Measurements from ENCODE around the gene KLHDC3. TPM values are rescaled to one million over a fixed set of nuclear protein-coding genes. Genes with fewer than 3 reads are reported as not detected.
"Not testable (repeated sequence)": the region's sequence is repeated elsewhere in the genome, so short reads cannot be mapped to it uniquely, and the experiment has no call there.

Gene KLHDC3
- total RNA-seq, 1 experiment from 2014 or later = 35.6 TPM

DNA sequence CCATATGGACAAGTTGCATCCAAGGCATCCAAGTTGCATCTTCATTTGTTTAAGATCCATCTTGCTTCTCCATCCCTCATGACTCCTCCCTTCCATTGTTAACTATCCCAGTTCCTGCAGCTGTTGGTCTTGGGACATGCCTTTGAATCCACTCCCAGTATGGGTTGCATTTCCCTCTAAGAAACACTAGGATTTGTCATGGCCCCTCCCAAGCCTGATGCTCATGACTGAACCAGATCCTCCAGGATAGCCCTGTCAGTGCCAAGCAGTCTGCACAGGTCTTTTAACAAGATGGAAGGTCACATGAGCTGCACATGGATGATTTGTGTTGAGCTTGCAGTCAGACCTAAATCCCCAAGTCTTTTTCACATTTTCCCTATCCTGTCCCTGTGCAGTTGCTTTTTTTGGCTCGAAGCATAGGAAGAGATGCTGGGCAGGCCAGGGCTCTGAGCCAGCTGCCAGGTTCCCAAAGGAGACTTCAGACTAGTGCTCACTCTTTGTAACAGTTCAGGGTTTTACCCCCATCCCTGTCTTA is 25.5 kb upstream of the KLHDC3 start:
- ChIA-PET POLR2A (interaction anchor here (0.6 to 1.9 kb wide), 5 partner anchors 10 to 169 kb away, joined by 3 to 12 read pairs (median 4); partner anchors contain the start of gene PEX6), CTCF (interaction anchor here (1.0 to 2.1 kb wide), 2 partner anchors 9 to 22 kb away, joined by 3 to 6 read pairs; no protein-coding TSS in a partner anchor)
- Mint-ChIP-seq H3K4me1 (ENCODE audit: insufficient read depth, unreplicated experiment) (peaks cover 33% of the 10 kb centered on the region), H3K4me3 (ENCODE audit: unreplicated experiment) (no peak overlapping the region), H3K27me3 (ENCODE audit: insufficient read depth, unreplicated experiment) (no peaks in the 10 kb centered on the region), H3K9me3 (ENCODE audit: unreplicated experiment) (no peaks in the 10 kb centered on the region), H3K27ac (ENCODE audit: low read depth, unreplicated experiment) (no peak overlapping the region), H3K36me3 (ENCODE audit: insufficient read depth, unreplicated experiment) (peaks cover 25% of the 10 kb centered on the region)
- TF ChIP-seq, protein P1, sequence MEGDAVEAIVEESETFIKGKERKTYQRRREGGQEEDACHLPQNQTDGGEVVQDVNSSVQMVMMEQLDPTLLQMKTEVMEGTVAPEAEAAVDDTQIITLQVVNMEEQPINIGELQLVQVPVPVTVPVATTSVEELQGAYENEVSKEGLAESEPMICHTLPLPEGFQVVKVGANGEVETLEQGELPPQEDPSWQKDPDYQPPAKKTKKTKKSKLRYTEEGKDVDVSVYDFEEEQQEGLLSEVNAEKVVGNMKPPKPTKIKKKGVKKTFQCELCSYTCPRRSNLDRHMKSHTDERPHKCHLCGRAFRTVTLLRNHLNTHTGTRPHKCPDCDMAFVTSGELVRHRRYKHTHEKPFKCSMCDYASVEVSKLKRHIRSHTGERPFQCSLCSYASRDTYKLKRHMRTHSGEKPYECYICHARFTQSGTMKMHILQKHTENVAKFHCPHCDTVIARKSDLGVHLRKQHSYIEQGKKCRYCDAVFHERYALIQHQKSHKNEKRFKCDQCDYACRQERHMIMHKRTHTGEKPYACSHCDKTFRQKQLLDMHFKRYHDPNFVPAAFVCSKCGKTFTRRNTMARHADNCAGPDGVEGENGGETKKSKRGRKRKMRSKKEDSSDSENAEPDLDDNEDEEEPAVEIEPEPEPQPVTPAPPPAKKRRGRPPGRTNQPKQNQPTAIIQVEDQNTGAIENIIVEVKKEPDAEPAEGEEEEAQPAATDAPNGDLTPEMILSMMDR (IDR thresholded peaks at IDR 0.05; ENCODE audit: unreplicated experiment) = no peak
- DNase-seq (ENCODE audit: unreplicated experiment) = peak; percentile 17
- no TSS peak for BruUV-seq (replicated peaks)
- intact Hi-C loops (cut with micrococcal nuclease) = no loop called here

DNA sequence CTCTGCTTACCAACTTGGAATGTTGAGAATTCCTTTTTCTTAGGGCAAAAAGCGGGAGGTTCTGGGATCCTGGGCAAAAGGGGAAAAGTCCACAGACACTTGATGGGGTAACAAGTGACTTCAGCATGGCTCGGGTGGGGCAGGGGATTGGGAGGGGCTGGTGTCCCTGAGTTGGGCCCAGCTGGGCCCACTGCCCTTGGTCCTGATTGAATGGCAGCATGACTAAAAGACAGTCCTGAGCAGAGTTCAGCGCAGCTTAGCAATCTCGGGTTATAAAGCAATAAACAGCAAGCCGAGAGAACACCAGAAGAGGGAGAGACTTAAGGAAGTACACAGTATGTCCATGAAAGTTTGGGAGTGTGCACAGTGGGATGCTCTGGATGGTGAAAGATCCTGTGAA is 24.1 kb upstream of the KLHDC3 start:
- POLR2A ChIA-PET = no interaction called here
- no peak for DNase-seq (ENCODE audit: unreplicated experiment)
- CTCF ChIA-PET = interaction anchor here (0.6 to 0.8 kb wide), 2 partner anchors 15 to 26 kb away, joined by 3 to 4 read pairs; no protein-coding TSS in a partner anchor
- Mint-ChIP-seq H3K4me1 (ENCODE audit: insufficient read depth, unreplicated experiment) (peaks cover 32% of the 10 kb centered on the region), H3K4me3 (ENCODE audit: unreplicated experiment) (no peak overlapping the region), H3K27ac (ENCODE audit: low read depth, unreplicated experiment) (no peak overlapping the region), H3K27me3 (ENCODE audit: insufficient read depth, unreplicated experiment) (no peaks in the 10 kb centered on the region), H3K36me3 (ENCODE audit: insufficient read depth, unreplicated experiment) (peaks cover 25% of the 10 kb centered on the region), H3K9me3 (ENCODE audit: unreplicated experiment) (no peaks in the 10 kb centered on the region)
- TF ChIP-seq, protein P1 (IDR thresholded peaks at IDR 0.05; ENCODE audit: unreplicated experiment) = no peak
- intact Hi-C loops (cut with micrococcal nuclease) = no loop called here
- BruUV-seq (replicated peaks) = no TSS peak

DNA sequence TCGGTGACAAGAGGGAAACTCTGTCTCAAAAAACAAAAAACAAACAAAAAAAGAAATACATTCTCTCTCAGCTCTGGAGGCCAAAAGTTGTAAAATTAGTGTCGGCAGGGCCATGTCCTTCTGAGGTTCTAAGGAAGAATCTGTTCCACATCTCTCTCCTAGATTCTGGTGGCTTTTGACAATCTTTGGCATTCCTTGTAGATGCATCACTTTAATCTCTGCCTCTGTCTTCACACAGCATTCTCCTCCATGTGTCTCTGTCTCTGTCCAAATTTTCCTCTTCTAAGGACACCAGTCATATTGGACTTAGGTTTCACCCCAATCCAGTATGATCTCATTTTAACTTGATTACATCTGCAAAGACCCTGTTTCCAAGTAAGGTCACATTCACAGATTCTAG is 20.6 kb upstream of the KLHDC3 start:
- Mint-ChIP-seq H3K27ac (ENCODE audit: low read depth, unreplicated experiment) (no peak overlapping the region), H3K4me3 (ENCODE audit: unreplicated experiment) (no peak overlapping the region), H3K9me3 (ENCODE audit: unreplicated experiment) (no peaks in the 10 kb centered on the region), H3K27me3 (ENCODE audit: insufficient read depth, unreplicated experiment) (no peaks in the 10 kb centered on the region), H3K4me1 (ENCODE audit: insufficient read depth, unreplicated experiment) (peaks cover 2% of the 10 kb centered on the region), H3K36me3 (ENCODE audit: insufficient read depth, unreplicated experiment) (peaks cover 18% of the 10 kb centered on the region)
- POLR2A ChIA-PET = no interaction called here
- CTCF ChIA-PET = interaction anchor here (0.9 kb wide), 1 partner anchor 92 kb away, joined by 3 read pairs; no protein-coding TSS in a partner anchor
- DNase-seq (ENCODE audit: unreplicated experiment) = no peak
- no TSS peak for BruUV-seq (replicated peaks)
- intact Hi-C loops (cut with micrococcal nuclease) = no loop called here
- TF ChIP-seq, protein P1 (IDR thresholded peaks at IDR 0.05; ENCODE audit: unreplicated experiment) = no peak

DNA sequence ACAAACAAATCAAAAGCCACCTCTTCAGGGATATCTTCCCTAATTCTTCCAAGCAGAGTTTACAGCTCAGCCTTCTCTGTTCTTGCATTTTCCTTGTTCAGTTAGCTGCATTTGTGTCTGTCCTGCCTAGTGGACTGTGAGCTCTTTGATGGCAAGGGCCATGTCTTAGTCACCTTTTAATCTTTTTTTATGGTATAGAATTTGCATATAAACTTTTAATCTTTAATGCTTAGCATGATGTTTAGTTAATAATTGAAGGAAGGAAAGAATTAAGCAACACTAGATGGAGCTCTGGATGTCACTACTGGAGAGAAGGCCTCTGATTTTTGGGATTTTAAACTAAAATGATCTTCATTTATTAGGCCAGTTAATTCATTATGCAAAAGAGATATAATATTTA is 17.5 kb upstream of the KLHDC3 start:
- H3K4me1 Mint-ChIP-seq (ENCODE audit: insufficient read depth, unreplicated experiment) = no peaks in the 10 kb centered on the region
- ChIA-PET CTCF (interaction anchor here (0.6 to 2.1 kb wide), 7 partner anchors 10 to 634 kb away, joined by 3 to 10 read pairs (median 4); partner anchors contain the start of genes KLHDC3 and MEA1), POLR2A (interaction anchor here (0.6 to 2.5 kb wide), 7 partner anchors 13 to 1086 kb away, joined by 3 to 14 read pairs (median 4); partner anchors contain the start of genes KLHDC3, MEA1, PEX6 and PPP2R5D)
- H3K4me3 Mint-ChIP-seq (ENCODE audit: unreplicated experiment) = no peak overlapping the region
- DNase-seq (ENCODE audit: unreplicated experiment) = no peak
- intact Hi-C loops (cut with micrococcal nuclease) = no loop called here
- H3K36me3 Mint-ChIP-seq (ENCODE audit: insufficient read depth, unreplicated experiment) = peaks cover 4% of the 10 kb centered on the region
- TF ChIP-seq, protein P1 (IDR thresholded peaks at IDR 0.05; ENCODE audit: unreplicated experiment) = no peak
- H3K9me3 Mint-ChIP-seq (ENCODE audit: unreplicated experiment) = no peaks in the 10 kb centered on the region
- no peaks in the 10 kb centered on the region for H3K27me3 Mint-ChIP-seq (ENCODE audit: insufficient read depth, unreplicated experiment)
- H3K27ac Mint-ChIP-seq (ENCODE audit: low read depth, unreplicated experiment) = no peak overlapping the region
- no TSS peak for BruUV-seq (replicated peaks)

DNA sequence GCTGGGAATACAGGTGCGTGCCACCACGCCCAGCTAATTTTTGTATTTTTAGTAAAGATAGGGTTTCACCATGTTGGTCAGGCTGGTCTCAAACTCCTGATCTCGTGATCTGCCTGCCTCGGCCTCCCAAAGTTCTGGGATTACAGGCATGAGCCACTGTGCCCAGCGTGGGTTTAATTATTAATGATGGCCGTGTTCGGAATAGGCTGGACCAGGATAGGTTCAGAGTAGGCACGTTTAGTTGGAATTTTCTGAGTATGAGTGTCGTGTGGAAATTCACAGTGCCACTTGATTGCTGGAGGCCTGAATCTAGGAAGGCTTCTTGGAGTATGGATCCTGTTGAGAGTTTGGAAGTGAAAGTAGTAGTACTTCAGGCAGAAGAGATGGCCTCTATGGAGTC is 15.8 kb upstream of the KLHDC3 start:
- BruUV-seq (replicated peaks); H3K27ac Mint-ChIP-seq (ENCODE audit: low read depth, unreplicated experiment); H3K27me3 Mint-ChIP-seq (ENCODE audit: insufficient read depth, unreplicated experiment); CTCF ChIA-PET; intact Hi-C loops (cut with micrococcal nuclease); DNase-seq (ENCODE audit: unreplicated experiment); H3K36me3 Mint-ChIP-seq (ENCODE audit: insufficient read depth, unreplicated experiment); H3K4me1 Mint-ChIP-seq (ENCODE audit: insufficient read depth, unreplicated experiment); H3K4me3 Mint-ChIP-seq (ENCODE audit: unreplicated experiment); H3K9me3 Mint-ChIP-seq (ENCODE audit: unreplicated experiment): not testable (repeated sequence)
- POLR2A ChIA-PET = interaction anchor here (0.6 to 2.1 kb wide), 6 partner anchors 10 to 518 kb away, joined by 3 to 14 read pairs (median 4); partner anchors contain the start of genes KLHDC3, MEA1 and PPP2R5D

Measured in MCF 10A (cell line).